Measurements from ENCODE around the gene MTAP.
"Not testable (repeated sequence)": the region's sequence is repeated elsewhere in the genome, so short reads cannot be mapped to it uniquely, and the experiment has no call there.

MTAP gene

GRCh38 chr9:21941337-21941995 is 139.0 kb downstream of the MTAP start:
- POLR2A ChIA-PET (ENCODE audit: low non-redundant PET) = no interaction called here
- DNase-seq (ENCODE audit: low spot score) = no peak
- CTCF ChIA-PET = no interaction called here
- H3K27ac ChIP-seq = no peak overlapping the region
- TF ChIP-seq CTCF (conservative IDR thresholded peaks at IDR 0.05; ENCODE audit: low read depth) = no peak

- no peak for TF ChIP-seq CTCF (conservative IDR thresholded peaks at IDR 0.05; ENCODE audit: low read depth)
- no peak overlapping the region for H3K27ac ChIP-seq
- ChIA-PET POLR2A (ENCODE audit: low non-redundant PET) (no interaction called here), CTCF (no interaction called here)
- DNase-seq (ENCODE audit: low spot score) = no peak
Measured at GRCh38 chr9:21943464-21943863, 141.0 kb downstream of the MTAP start.

GRCh38 chr9:21945606-21946005 is 143.2 kb downstream of the MTAP start:
- ChIA-PET POLR2A (ENCODE audit: low non-redundant PET) (no interaction called here), CTCF (no interaction called here)
- no peak for DNase-seq (ENCODE audit: low spot score)
- no peak overlapping the region for H3K27ac ChIP-seq
- TF ChIP-seq CTCF (conservative IDR thresholded peaks at IDR 0.05; ENCODE audit: low read depth) = no peak

- ChIA-PET POLR2A (ENCODE audit: low non-redundant PET) (no interaction called here), CTCF (interaction anchor here (0.6 kb wide), 1 partner anchor 514 kb away, joined by 3 read pairs; no protein-coding TSS in a partner anchor)
- no peak for TF ChIP-seq CTCF (conservative IDR thresholded peaks at IDR 0.05; ENCODE audit: low read depth)
- DNase-seq (ENCODE audit: low spot score) = no peak
- H3K27ac ChIP-seq = no peak overlapping the region
Measured at GRCh38 chr9:21958833-21959232, 156.4 kb downstream of the MTAP start.

GRCh38 chr9:21959268-21959667 is 156.8 kb downstream of the MTAP start:
- H3K27ac ChIP-seq; POLR2A ChIA-PET (ENCODE audit: low non-redundant PET); DNase-seq (ENCODE audit: low spot score): not testable (repeated sequence)
- CTCF ChIA-PET = interaction anchor here (0.6 kb wide), 1 partner anchor 515 kb away, joined by 3 read pairs; no protein-coding TSS in a partner anchor

GRCh38 chr9:21961569-21961968 is 159.1 kb downstream of the MTAP start:
- ChIA-PET POLR2A (ENCODE audit: low non-redundant PET) (no interaction called here), CTCF (interaction anchor here (0.6 kb wide), 2 partner anchors 211 to 292 kb away, joined by 3 to 4 read pairs; no protein-coding TSS in a partner anchor)
- H3K27ac ChIP-seq = no peak overlapping the region
- TF ChIP-seq CTCF (conservative IDR thresholded peaks at IDR 0.05; ENCODE audit: low read depth) = no peak
- DNase-seq (ENCODE audit: low spot score) = no peak

- ChIA-PET POLR2A (ENCODE audit: low non-redundant PET) (no interaction called here), CTCF (no interaction called here)
- DNase-seq (ENCODE audit: low spot score) = no peak
- H3K27ac ChIP-seq = peak overlapping the region; percentile 31
- TF ChIP-seq CTCF (conservative IDR thresholded peaks at IDR 0.05; ENCODE audit: low read depth) = no peak
Measured at GRCh38 chr9:21964925-21965385, 162.5 kb downstream of the MTAP start.

Measured in RWPE1 (cell line).